OCI-LY7 (cell line): ENCODE results near the gene FAM171A1. TPM values are rescaled to one million over a fixed set of nuclear protein-coding genes. Genes with fewer than 3 reads are reported as not detected.

ENCODE experiments used
- BruUV-seq: library from RNA; stranded (reverse); fragments of 400-500 nt; replicated peaks from 2 replicates; lab custom pipeline; 2021; lab: Mats Ljungman, UMichigan
- CTCF ChIA-PET: fragments of 300-600 bp; sonication (Branson Sonifier 250); formaldehyde crosslinking; loops from one replicate; lab custom pipeline; 2022; ENCODE audit warnings: antibody characterized with exemption; ENCODE audit not compliant: unreplicated experiment; lab: Charles Lee
- POLR2A ChIA-PET: fragments of 300-600 bp; sonication (Branson Sonifier 250); formaldehyde crosslinking; loops from one replicate; lab custom pipeline; 2022; ENCODE audit warnings: antibody characterized with exemption; lab: Charles Lee
- DNase-seq: peaks from one replicate; pipeline ENCODE4 v3.0.0-alpha.2; 2015; ENCODE audit warnings: low spot score
- H2AFZ ChIP-seq: fragments of 200-600 bp; sonication (generic), shearing (Covaris generic); 2 replicates; pipeline ENCODE4 v1.6.1; 2014; ENCODE audit warnings: mild to moderate bottlenecking, antibody characterized with exemption, low read length, moderate library complexity
- H3K27ac ChIP-seq: fragments of 200-600 bp; sonication (generic); 2 replicates; pipeline ENCODE4 v1.5.1; 2014; ENCODE audit warnings: mixed run types, low read depth, mild to moderate bottlenecking, moderate library complexity, low read length, inconsistent platforms; ENCODE audit not compliant: poor library complexity, severe bottlenecking
- H3K36me3 ChIP-seq: fragments of 200-600 bp; sonication (generic); 2 replicates; pipeline ENCODE4 v1.6.1; 2014; ENCODE audit warnings: mild to moderate bottlenecking, antibody characterized with exemption, low read length, moderate library complexity, mixed read lengths; ENCODE audit not compliant: insufficient read depth
- H3K4me1 ChIP-seq: fragments of 200-600 bp; sonication (generic); 2 replicates; pipeline ENCODE4 v1.5.1; 2014; ENCODE audit warnings: mild to moderate bottlenecking, low read length; ENCODE audit not compliant: insufficient read depth, poor library complexity, severe bottlenecking
- H3K4me2 ChIP-seq: fragments of 200-600 bp; sonication (generic); 2 replicates; pipeline ENCODE4 v1.6.1; 2014; ENCODE audit warnings: mild to moderate bottlenecking, low read length
- H3K4me3 ChIP-seq: fragments of 200-600 bp; sonication (generic); 2 replicates; pipeline ENCODE4 v1.5.1; 2014; ENCODE audit warnings: mild to moderate bottlenecking, low read depth, low read length; ENCODE audit not compliant: poor library complexity, severe bottlenecking
- H3K79me2 ChIP-seq: fragments of 200-600 bp; sonication (generic); 2 replicates; pipeline ENCODE4 v1.6.1; 2016; ENCODE audit warnings: low read depth, mild to moderate bottlenecking, low read length, moderate library complexity, mixed read lengths; ENCODE audit not compliant: insufficient read depth
- H3K9me2 ChIP-seq: fragments of 200-600 bp; sonication (generic); 2 replicates; pipeline ENCODE4 v1.6.1; 2016; ENCODE audit warnings: mild to moderate bottlenecking, low read length, mixed read lengths; ENCODE audit not compliant: insufficient read depth
- H3K9me3 ChIP-seq: fragments of 200-600 bp; sonication (generic); 2 replicates; pipeline ENCODE4 v1.6.1; 2014; ENCODE audit warnings: mild to moderate bottlenecking, mixed run types, low read length, mixed read lengths
- H4K20me1 ChIP-seq: fragments of 200-600 bp; sonication (generic); 2 replicates; pipeline ENCODE4 v1.6.1; 2014; ENCODE audit warnings: mild to moderate bottlenecking, antibody characterized with exemption, low read length, moderate library complexity, mixed read lengths; ENCODE audit not compliant: insufficient read depth
- CTCF ChIP-seq: fragments of 200-600 bp; sonication (generic); conservative IDR thresholded peaks from 2 replicates; pipeline ENCODE4 v1.5.1; 2014; ENCODE audit warnings: mild to moderate bottlenecking, antibody characterized with exemption, low read length, moderate library complexity, mixed read lengths
- EZH2phosphoT487 ChIP-seq: fragments of 200-600 bp; sonication (generic); IDR thresholded peaks from 2 replicates; pipeline ENCODE4 v1.6.1; 2018; ENCODE audit warnings: low read depth, borderline replicate concordance, mild to moderate bottlenecking, mixed run types, antibody characterized with exemption, low read length, moderate library complexity, mixed read lengths
- intact Hi-C: fragments of 100-400 bp; cut with micrococcal nuclease; formaldehyde crosslinking; loops from one replicate; pipeline ENCODE4 v1.10.0; 2022; ENCODE audit not compliant: unreplicated experiment
- total RNA-seq, 2 experiments: library from RNA; depleted of rRNA in 1 of 2; stranded (reverse); fragments of >200 nt in 1 of 2; shearing (Covaris generic) in 1 of 2; gene quantifications; 2 replicates each; pipeline ENCODE4 v1.2.3, GENCODE V29; 2014 to 2022

Gene FAM171A1
- total RNA-seq, 2 experiments from 2014 or later = not detected

GRCh38 chr10:15344876-15345285 is 26.2 kb downstream of the FAM171A1 start:
- Histone ChIP-seq H2AFZ (no peak overlapping the region), H3K36me3 (no peaks in the 10 kb centered on the region), H3K9me3 (no peaks in the 10 kb centered on the region), H3K4me1 (no peaks in the 10 kb centered on the region), H4K20me1 (no peaks in the 10 kb centered on the region), H3K79me2 (no peaks in the 10 kb centered on the region), H3K4me3 (no peak overlapping the region), H3K4me2 (no peak overlapping the region), H3K9me2 (no peaks in the 10 kb centered on the region), H3K27ac (no peak overlapping the region)
- POLR2A ChIA-PET = interaction anchor here (0.7 kb wide), 1 partner anchor 1813 kb away, joined by 5 read pairs; no protein-coding TSS in a partner anchor
- TF ChIP-seq CTCF = no peak
- no peak for TF ChIP-seq EZH2phosphoT487
- DNase-seq = no peak
- CTCF ChIA-PET = no interaction called here
- no TSS peak for BruUV-seq
- intact Hi-C loops = no loop called here

GRCh38 chr10:15344256-15344875 is 26.7 kb downstream of the FAM171A1 start:
- CTCF ChIA-PET = no interaction called here
- no peak overlapping the region for H3K4me3 ChIP-seq
- intact Hi-C loops = no loop called here

More at GRCh38 chr10:15344256-15344875, 26.7 kb downstream of the FAM171A1 start:
- BruUV-seq = no TSS peak
- Histone ChIP-seq H4K20me1 (no peaks in the 10 kb centered on the region), H2AFZ (no peak overlapping the region), H3K4me2 (no peak overlapping the region), H3K27ac (no peak overlapping the region), H3K4me1 (no peaks in the 10 kb centered on the region), H3K9me2 (no peaks in the 10 kb centered on the region), H3K79me2 (no peaks in the 10 kb centered on the region), H3K36me3 (no peaks in the 10 kb centered on the region), H3K9me3 (no peaks in the 10 kb centered on the region)
- no peak for TF ChIP-seq CTCF
- TF ChIP-seq EZH2phosphoT487 = no peak
- POLR2A ChIA-PET = interaction anchor here (0.7 kb wide), 1 partner anchor 1813 kb away, joined by 5 read pairs; no protein-coding TSS in a partner anchor
- no peak for DNase-seq
